ENCODE results near the gene HCN2. TPM values are rescaled to one million over a fixed set of nuclear protein-coding genes. Genes with fewer than 3 reads are reported as not detected.

HCN2 gene
- total RNA-seq, 1 experiment from 2014 or later, result 0.04 TPM

- POLR2A ChIA-PET (ENCODE audit: unreplicated experiment), result no interaction called here
- TF ChIP-seq, protein P1, sequence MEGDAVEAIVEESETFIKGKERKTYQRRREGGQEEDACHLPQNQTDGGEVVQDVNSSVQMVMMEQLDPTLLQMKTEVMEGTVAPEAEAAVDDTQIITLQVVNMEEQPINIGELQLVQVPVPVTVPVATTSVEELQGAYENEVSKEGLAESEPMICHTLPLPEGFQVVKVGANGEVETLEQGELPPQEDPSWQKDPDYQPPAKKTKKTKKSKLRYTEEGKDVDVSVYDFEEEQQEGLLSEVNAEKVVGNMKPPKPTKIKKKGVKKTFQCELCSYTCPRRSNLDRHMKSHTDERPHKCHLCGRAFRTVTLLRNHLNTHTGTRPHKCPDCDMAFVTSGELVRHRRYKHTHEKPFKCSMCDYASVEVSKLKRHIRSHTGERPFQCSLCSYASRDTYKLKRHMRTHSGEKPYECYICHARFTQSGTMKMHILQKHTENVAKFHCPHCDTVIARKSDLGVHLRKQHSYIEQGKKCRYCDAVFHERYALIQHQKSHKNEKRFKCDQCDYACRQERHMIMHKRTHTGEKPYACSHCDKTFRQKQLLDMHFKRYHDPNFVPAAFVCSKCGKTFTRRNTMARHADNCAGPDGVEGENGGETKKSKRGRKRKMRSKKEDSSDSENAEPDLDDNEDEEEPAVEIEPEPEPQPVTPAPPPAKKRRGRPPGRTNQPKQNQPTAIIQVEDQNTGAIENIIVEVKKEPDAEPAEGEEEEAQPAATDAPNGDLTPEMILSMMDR (conservative IDR thresholded peaks at IDR 0.05; ENCODE audit: low read depth, low read length), result no peak
- TF ChIP-seq EZH2 (IDR thresholded peaks at IDR 0.05; ENCODE audit: low read length, unreplicated experiment) (no peak), EZH2phosphoT487 (IDR thresholded peaks at IDR 0.05; ENCODE audit: borderline replicate concordance, low read length) (no peak)
- Histone ChIP-seq H3K27me3 (ENCODE audit: low read length) (no peaks in the 10 kb centered on the region), H3K79me2 (ENCODE audit: low read length) (peaks cover 37% of the 10 kb centered on the region), H3K4me2 (ENCODE audit: low read length) (peak overlapping the region; percentile 90), H3K9me3 (ENCODE audit: low read length) (no peaks in the 10 kb centered on the region), H3K9ac (ENCODE audit: low read length) (peak overlapping the region; percentile 76), H4K20me1 (ENCODE audit: low read length) (no peaks in the 10 kb centered on the region), H3K9me2 (replicated peaks; ENCODE audit: low read length) (no peaks in the 10 kb centered on the region), H3K36me3 (ENCODE audit: low read depth, low read length) (no peaks in the 10 kb centered on the region), H3K4me1 (ENCODE audit: insufficient read depth, low read length) (peaks cover 5% of the 10 kb centered on the region; the same call in 1 of the 2 replicates), H3F3A (ENCODE audit: low read length, unreplicated experiment) (no peaks in the 10 kb centered on the region), H2AFZ (ENCODE audit: low read length) (peak overlapping the region; percentile 92), H3K4me3 (ENCODE audit: low read length) (peak overlapping the region; percentile 89), H3K27ac (ENCODE audit: low read length) (no peak overlapping the region)
- DNase-seq (no peak), ATAC-seq (peak; percentile 5; the same call in 1 of the 2 replicates)
- TSS peak; percentile 67 for BruUV-seq (replicated peaks)
- CTCF ChIA-PET, result no interaction called here
- intact Hi-C loops (cut with micrococcal nuclease), result loop anchor here (10.0 kb wide), 1 partner anchor 59 kb away; the partner anchor contains the start of gene BSG
These were observed 44.3 kb downstream of the HCN2 start for GRCh38 chr19:633786-634639.

GRCh38 chr19:634975-635652 is 45.4 kb downstream of the HCN2 start:
- TF ChIP-seq, protein P1 (conservative IDR thresholded peaks at IDR 0.05; ENCODE audit: low read depth, low read length), result no peak
- TF ChIP-seq EZH2phosphoT487 (IDR thresholded peaks at IDR 0.05; ENCODE audit: borderline replicate concordance, low read length), result no peak
- no peak for TF ChIP-seq EZH2 (IDR thresholded peaks at IDR 0.05; ENCODE audit: low read length, unreplicated experiment)
- Histone ChIP-seq H3K36me3 (ENCODE audit: low read depth, low read length) (no peaks in the 10 kb centered on the region), H3K9me2 (replicated peaks; ENCODE audit: low read length) (no peaks in the 10 kb centered on the region), H3K9ac (ENCODE audit: low read length) (no peak overlapping the region), H2AFZ (ENCODE audit: low read length) (no peak overlapping the region), H3K4me3 (ENCODE audit: low read length) (no peak overlapping the region), H3F3A (ENCODE audit: low read length, unreplicated experiment) (no peaks in the 10 kb centered on the region), H3K9me3 (ENCODE audit: low read length) (no peaks in the 10 kb centered on the region), H3K4me1 (ENCODE audit: insufficient read depth, low read length) (peaks cover 5% of the 10 kb centered on the region; the same call in 1 of the 2 replicates), H3K27ac (ENCODE audit: low read length) (no peak overlapping the region), H3K4me2 (ENCODE audit: low read length) (peak overlapping the region; percentile 90; the same call in 1 of the 2 replicates), H3K27me3 (ENCODE audit: low read length) (no peaks in the 10 kb centered on the region), H3K79me2 (ENCODE audit: low read length) (peaks cover 30% of the 10 kb centered on the region), H4K20me1 (ENCODE audit: low read length) (no peaks in the 10 kb centered on the region)
- no peak for DNase-seq
- no peak for ATAC-seq
- BruUV-seq (replicated peaks), result no TSS peak
- intact Hi-C loops (cut with micrococcal nuclease), result loop anchor here (10.0 kb wide), 1 partner anchor 60 kb away; the partner anchor contains the start of gene BSG
- ChIA-PET CTCF (no interaction called here), POLR2A (ENCODE audit: unreplicated experiment) (no interaction called here)
